Measurements from ENCODE around the gene PHF21B. TPM values are rescaled to one million over a fixed set of nuclear protein-coding genes. Genes with fewer than 3 reads are reported as not detected.
A peak's percentile ranks its signal among the peaks of the same experiment; 100 is the strongest.

The PHF21B gene
- total and polyA plus RNA-seq, 7 donors: 0.13 to 0.66 (median 0.28) TPM; not detected in 4

DNA sequence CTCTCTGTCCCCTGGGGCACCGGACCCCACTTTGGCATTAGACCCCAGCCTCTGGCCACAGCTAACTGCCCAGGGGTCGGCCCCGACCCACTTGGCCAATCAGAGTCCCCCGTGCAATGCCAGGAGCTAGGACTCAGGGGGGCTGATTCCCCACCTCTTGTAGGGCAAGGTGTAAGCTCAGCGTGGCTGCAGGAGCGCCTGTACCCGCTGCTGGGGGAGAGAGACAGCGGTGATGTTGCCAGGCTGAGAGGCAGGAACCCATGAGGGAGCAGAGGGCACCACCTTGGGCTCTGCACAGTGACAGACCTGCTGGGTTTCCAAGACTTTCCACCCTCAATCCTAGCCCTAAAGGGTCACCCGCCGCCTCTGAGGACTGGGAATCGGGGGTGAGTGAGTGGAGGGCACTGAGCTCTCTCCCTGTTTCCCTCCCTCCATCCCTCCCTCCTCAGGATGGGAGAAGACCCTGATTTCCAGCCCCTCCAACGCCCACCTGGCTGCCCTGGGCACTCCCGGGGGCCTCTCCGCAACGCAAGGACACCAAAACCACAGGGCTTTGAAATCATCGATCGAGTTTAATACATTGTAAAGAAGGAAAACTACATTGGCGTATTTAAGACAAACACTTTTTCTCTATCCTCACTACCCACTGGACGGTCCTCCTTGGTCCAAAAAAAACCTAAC is 129.1 kb downstream of the PHF21B start:
- TF ChIP-seq POLR2A (IDR thresholded peaks at IDR 0.05) (no peak), POLR2AphosphoS5 (IDR thresholded peaks at IDR 0.05) (no peak)
- WGBS, 2 donors: 86 to 92% methylated on average over 19 of the region's 19 CpGs
- H3K27me3 ChIP-seq: no peaks in the 10 kb centered on the region
- intact Hi-C loops (cut with DNase I): no loop called here
- H3K36me3 ChIP-seq: no peaks in the 10 kb centered on the region
- H3K9me3 ChIP-seq: peaks cover 0 to 5% (median 1%) of the 10 kb centered on the region in 4 donors
- H3K4me1 ChIP-seq: no peaks in the 10 kb centered on the region
- no peak overlapping the region for H3K4me3 ChIP-seq
- DNase-seq: peak; percentile 50
- no peak overlapping the region for H3K27ac ChIP-seq

DNA sequence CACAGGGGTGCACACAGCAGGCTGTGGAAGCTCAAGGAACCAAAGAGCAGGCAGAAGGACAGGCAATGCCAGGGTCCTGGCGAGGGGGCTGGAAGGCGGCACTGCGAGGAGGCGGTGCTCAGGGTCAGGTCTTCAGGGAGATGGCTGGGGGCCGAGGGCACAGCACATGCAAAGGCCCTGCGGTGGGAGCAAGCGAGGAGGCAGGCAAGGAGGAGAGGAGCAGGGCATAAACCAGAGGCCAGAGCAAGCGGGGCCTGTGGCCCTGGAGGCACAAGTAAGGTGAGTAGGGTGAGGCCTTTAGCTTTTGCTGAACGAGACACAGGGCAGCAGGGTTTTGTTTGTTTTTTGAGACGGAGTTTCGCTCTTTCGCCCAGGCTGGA is 130.5 kb downstream of the PHF21B start:
- Histone ChIP-seq H3K27me3 (no peaks in the 10 kb centered on the region), H3K36me3 (no peaks in the 10 kb centered on the region), H3K4me3 (no peak overlapping the region), H3K9me3 (peaks cover 0 to 5% (median 2%) of the 10 kb centered on the region in 4 donors), H3K4me1 (no peaks in the 10 kb centered on the region), H3K27ac (no peak overlapping the region)
- intact Hi-C loops (cut with DNase I): no loop called here
- TF ChIP-seq EP300 (IDR thresholded peaks at IDR 0.05): no peak
- no peak for TF ChIP-seq POLR2AphosphoS5 (IDR thresholded peaks at IDR 0.05)
- TF ChIP-seq, protein P1, sequence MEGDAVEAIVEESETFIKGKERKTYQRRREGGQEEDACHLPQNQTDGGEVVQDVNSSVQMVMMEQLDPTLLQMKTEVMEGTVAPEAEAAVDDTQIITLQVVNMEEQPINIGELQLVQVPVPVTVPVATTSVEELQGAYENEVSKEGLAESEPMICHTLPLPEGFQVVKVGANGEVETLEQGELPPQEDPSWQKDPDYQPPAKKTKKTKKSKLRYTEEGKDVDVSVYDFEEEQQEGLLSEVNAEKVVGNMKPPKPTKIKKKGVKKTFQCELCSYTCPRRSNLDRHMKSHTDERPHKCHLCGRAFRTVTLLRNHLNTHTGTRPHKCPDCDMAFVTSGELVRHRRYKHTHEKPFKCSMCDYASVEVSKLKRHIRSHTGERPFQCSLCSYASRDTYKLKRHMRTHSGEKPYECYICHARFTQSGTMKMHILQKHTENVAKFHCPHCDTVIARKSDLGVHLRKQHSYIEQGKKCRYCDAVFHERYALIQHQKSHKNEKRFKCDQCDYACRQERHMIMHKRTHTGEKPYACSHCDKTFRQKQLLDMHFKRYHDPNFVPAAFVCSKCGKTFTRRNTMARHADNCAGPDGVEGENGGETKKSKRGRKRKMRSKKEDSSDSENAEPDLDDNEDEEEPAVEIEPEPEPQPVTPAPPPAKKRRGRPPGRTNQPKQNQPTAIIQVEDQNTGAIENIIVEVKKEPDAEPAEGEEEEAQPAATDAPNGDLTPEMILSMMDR (IDR thresholded peaks at IDR 0.05): no peak
- no peak for TF ChIP-seq POLR2A (IDR thresholded peaks at IDR 0.05)
- DNase-seq: peak; percentile 21
- WGBS, 2 donors: 89 to 92% methylated on average over 12 of the region's 12 CpGs

DNA sequence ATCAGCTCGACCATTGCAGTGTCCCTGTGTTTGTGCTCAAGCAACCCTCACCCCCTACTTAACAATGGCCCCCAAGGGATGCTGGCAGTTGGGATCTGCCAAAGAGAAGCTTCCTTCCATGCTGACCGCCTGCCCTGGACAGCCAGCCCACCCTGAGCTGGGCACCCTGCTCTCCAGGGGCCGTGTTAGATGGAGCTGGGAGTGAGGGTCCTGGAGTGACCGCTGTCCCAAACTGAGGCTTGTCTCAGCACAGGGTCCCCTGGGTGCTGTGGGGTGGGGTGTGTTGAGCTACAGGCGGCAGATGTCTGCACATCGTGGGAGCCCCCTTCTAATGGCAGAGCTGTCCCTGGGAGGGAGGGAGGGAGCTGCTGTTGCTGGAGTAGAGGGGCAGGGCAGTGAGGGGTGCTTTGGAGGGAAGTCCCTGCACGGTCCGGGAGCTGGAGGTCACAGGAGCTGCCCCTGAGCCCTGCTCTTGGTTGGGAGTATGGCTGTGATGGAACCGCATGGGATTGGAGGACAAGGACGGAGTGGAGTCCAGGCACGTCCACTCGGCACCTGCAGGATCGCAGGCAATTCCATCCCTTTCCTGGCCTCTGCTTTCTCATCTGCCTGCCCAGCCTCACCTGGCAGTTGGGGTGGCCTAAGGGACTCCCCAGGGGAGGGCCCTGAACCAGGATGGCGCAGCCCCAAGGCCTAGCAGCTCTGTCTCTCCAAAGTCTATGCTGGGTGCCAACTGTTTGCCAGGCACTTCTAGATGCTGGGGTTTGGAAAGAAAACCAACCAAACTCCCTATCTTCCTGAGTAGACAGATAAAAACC is 131.1 kb downstream of the PHF21B start:
- Histone ChIP-seq H3K36me3 (no peaks in the 10 kb centered on the region), H3K27me3 (no peaks in the 10 kb centered on the region), H3K27ac (no peak overlapping the region), H3K4me1 (no peaks in the 10 kb centered on the region), H3K4me3 (no peak overlapping the region), H3K9me3 (peaks cover 0 to 5% (median 2%) of the 10 kb centered on the region in 4 donors)
- TF ChIP-seq EP300 (IDR thresholded peaks at IDR 0.05) (no peak), POLR2AphosphoS5 (IDR thresholded peaks at IDR 0.05) (no peak), POLR2A (IDR thresholded peaks at IDR 0.05) (no peak)
- TF ChIP-seq, protein P1 (IDR thresholded peaks at IDR 0.05): no peak
- DNase-seq: peak; percentile 52
- WGBS, 2 donors: 75 to 86% methylated on average over 14 of the region's 14 CpGs
- intact Hi-C loops (cut with DNase I): no loop called here

DNA sequence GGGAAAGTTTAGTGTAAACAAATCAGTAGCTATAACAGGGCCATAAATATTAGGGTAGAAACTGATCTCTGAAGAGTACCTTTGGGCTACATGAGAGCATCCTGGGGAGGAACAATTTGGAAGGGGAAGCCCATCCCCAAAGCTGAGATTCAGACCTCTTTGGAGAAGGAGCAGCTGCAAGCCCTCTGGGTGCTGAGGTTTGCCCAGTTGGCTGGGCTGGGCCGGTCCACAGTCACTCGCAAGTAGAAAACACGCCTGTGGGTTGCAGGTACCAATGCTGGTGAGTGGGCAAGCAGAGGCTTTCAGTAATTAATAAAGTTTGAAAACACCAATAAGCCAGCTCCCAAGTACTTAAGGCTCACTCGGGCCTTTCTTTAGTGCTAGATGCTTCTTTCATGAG is 132.9 kb downstream of the PHF21B start:
- Histone ChIP-seq H3K27ac (no peak overlapping the region), H3K27me3 (no peaks in the 10 kb centered on the region), H3K4me1 (no peaks in the 10 kb centered on the region), H3K36me3 (no peaks in the 10 kb centered on the region), H3K4me3 (no peak overlapping the region), H3K9me3 (peaks cover 0 to 7% (median 3%) of the 10 kb centered on the region in 4 donors)
- no peak for DNase-seq
- intact Hi-C loops (cut with DNase I): no loop called here
- WGBS, 2 donors: 94 to 95% methylated on average over 4 of the region's 4 CpGs
- TF ChIP-seq EP300 (IDR thresholded peaks at IDR 0.05): no peak
- TF ChIP-seq POLR2AphosphoS5 (IDR thresholded peaks at IDR 0.05): no peak
- no peak for TF ChIP-seq POLR2A (IDR thresholded peaks at IDR 0.05)
- TF ChIP-seq, protein P1 (IDR thresholded peaks at IDR 0.05): no peak

DNA sequence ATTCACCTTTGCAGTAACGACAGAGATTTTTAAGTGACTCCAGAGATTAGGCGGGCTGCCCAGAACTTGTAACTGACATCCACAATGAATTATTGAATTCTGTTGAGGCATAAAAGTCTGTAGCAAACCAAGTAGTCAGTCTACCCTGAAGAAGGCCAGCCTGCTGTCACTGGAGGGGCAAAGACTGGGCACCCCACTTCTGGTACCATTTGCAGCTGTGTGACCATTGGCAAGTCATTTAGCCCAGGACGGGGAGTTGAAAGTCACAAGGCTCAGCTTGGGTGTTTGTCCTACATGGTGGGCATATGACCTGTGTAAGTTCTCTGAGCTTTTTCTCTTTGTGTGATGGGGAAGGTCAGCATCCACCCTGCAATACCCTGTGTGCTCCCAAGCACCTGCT is 138.0 kb downstream of the PHF21B start:
- no peaks in the 10 kb centered on the region for H3K36me3 ChIP-seq
- no peak overlapping the region for H3K27ac ChIP-seq
- H3K4me1 ChIP-seq: no peaks in the 10 kb centered on the region
- H3K4me3 ChIP-seq: no peak overlapping the region
- DNase-seq: no peak
- WGBS, 2 donors: 91 to 92% methylated on average over 3 of the region's 3 CpGs
- TF ChIP-seq, protein P1 (IDR thresholded peaks at IDR 0.05): no peak
- no peak for TF ChIP-seq POLR2AphosphoS5 (IDR thresholded peaks at IDR 0.05)
- TF ChIP-seq POLR2A (IDR thresholded peaks at IDR 0.05): no peak
- no peak for TF ChIP-seq EP300 (IDR thresholded peaks at IDR 0.05)
- no peaks in the 10 kb centered on the region for H3K27me3 ChIP-seq
- H3K9me3 ChIP-seq: peaks cover 0 to 6% (median 2%) of the 10 kb centered on the region in 4 donors
- intact Hi-C loops (cut with DNase I): no loop called here

All from sigmoid colon (tissue), 7 donors.